Right kidney (tissue), 1 donor: ENCODE results near the gene KRT76.
A peak's percentile ranks its signal among the peaks of the same experiment; 100 is the strongest.
"Not testable (repeated sequence)": the region's sequence is repeated elsewhere in the genome, so short reads cannot be mapped to it uniquely, and the experiment has no call there.

Source experiments
- DNase-seq: peaks from one replicate; pipeline ENCODE4 v3.0.0-alpha.2; 2016

KRT76 gene

GRCh38 chr12:52796839-52797528 lies 19.8 kb upstream of the KRT76 start:
- no peak for DNase-seq

GRCh38 chr12:52796429-52796794 lies 19.3 kb upstream of the KRT76 start:
- DNase-seq = no peak

GRCh38 chr12:52795694-52796428 lies 18.7 kb upstream of the KRT76 start, which contains the start of gene KRT3:
KRT3 (minus strand) TSS chr12:52796117; CDS start chr12:52796042, 75 bp downstream.
- DNase-seq = no peak

- DNase-seq = not testable (repeated sequence)
These were observed 18.2 kb upstream of the KRT76 start for GRCh38 chr12:52795332-52795674.

- no peak for DNase-seq
These were observed 17.6 kb upstream of the KRT76 start for GRCh38 chr12:52794479-52795331.

GRCh38 chr12:52792185-52793029 lies 15.3 kb upstream of the KRT76 start:
- DNase-seq = no peak

GRCh38 chr12:52791271-52792184 lies 14.4 kb upstream of the KRT76 start:
- DNase-seq = no peak

GRCh38 chr12:52790427-52791270 lies 13.5 kb upstream of the KRT76 start:
- no peak for DNase-seq

- DNase-seq = peak; percentile 40
These were observed 12.7 kb upstream of the KRT76 start for GRCh38 chr12:52789637-52790426.

GRCh38 chr12:52788876-52789636 lies 11.9 kb upstream of the KRT76 start:
- no peak for DNase-seq

GRCh38 chr12:52788192-52788875 lies 11.2 kb upstream of the KRT76 start:
- DNase-seq = no peak

GRCh38 chr12:52787324-52788191 lies 10.4 kb upstream of the KRT76 start:
- no peak for DNase-seq

GRCh38 chr12:52784909-52785308 lies 7.8 kb upstream of the KRT76 start:
- no peak for DNase-seq

GRCh38 chr12:52783563-52784316 lies 6.6 kb upstream of the KRT76 start:
- no peak for DNase-seq

GRCh38 chr12:52782502-52782901 lies 5.4 kb upstream of the KRT76 start:
- DNase-seq = no peak
